ENCODE results near the gene ARHGAP5. TPM values are rescaled to one million over a fixed set of nuclear protein-coding genes. Genes with fewer than 3 reads are reported as not detected.

Gene ARHGAP5
- total RNA-seq, 2 experiments from 2014 or later = 8.1 to 20.4 TPM

GRCh38 chr14:32054536-32054935, 22.6 kb upstream of the ARHGAP5 start:
- Histone ChIP-seq H3K79me2 (ENCODE audit: insufficient read depth, low read depth, low read length) (no peaks in the 10 kb centered on the region), H2AFZ (ENCODE audit: low read length) (no peak overlapping the region), H3K36me3 (ENCODE audit: insufficient read depth, low read length) (no peaks in the 10 kb centered on the region), H3K4me1 (ENCODE audit: insufficient read depth, low read length, poor library complexity, severe bottlenecking) (peaks cover under 1% of the 10 kb centered on the region), H3K9me2 (ENCODE audit: insufficient read depth, low read length) (no peaks in the 10 kb centered on the region), H3K4me2 (ENCODE audit: low read length) (no peak overlapping the region), H3K4me3 (ENCODE audit: low read depth, low read length, poor library complexity, severe bottlenecking) (no peak overlapping the region), H3K27ac (ENCODE audit: low read depth, low read length, poor library complexity, severe bottlenecking) (no peak overlapping the region), H3K9me3 (ENCODE audit: low read length) (no peaks in the 10 kb centered on the region), H4K20me1 (ENCODE audit: insufficient read depth, low read length) (no peaks in the 10 kb centered on the region)
- ChIA-PET POLR2A (no interaction called here), CTCF (ENCODE audit: unreplicated experiment) (no interaction called here)
- TF ChIP-seq EZH2phosphoT487 (IDR thresholded peaks at IDR 0.05; ENCODE audit: borderline replicate concordance, low read depth, low read length) (no peak), CTCF (conservative IDR thresholded peaks at IDR 0.05; ENCODE audit: low read length) (no peak)
- no TSS peak for BruUV-seq (replicated peaks)
- intact Hi-C loops (cut with micrococcal nuclease; ENCODE audit: unreplicated experiment) = no loop called here
- DNase-seq (ENCODE audit: low spot score) = no peak

- Histone ChIP-seq H3K79me2 (ENCODE audit: insufficient read depth, low read depth, low read length) (no peaks in the 10 kb centered on the region), H3K9me2 (ENCODE audit: insufficient read depth, low read length) (no peaks in the 10 kb centered on the region), H4K20me1 (ENCODE audit: insufficient read depth, low read length) (no peaks in the 10 kb centered on the region), H3K4me2 (ENCODE audit: low read length) (no peak overlapping the region), H3K4me1 (ENCODE audit: insufficient read depth, low read length, poor library complexity, severe bottlenecking) (no peaks in the 10 kb centered on the region), H3K9me3 (ENCODE audit: low read length) (no peaks in the 10 kb centered on the region), H3K27ac (ENCODE audit: low read depth, low read length, poor library complexity, severe bottlenecking) (no peak overlapping the region), H2AFZ (ENCODE audit: low read length) (no peak overlapping the region), H3K36me3 (ENCODE audit: insufficient read depth, low read length) (no peaks in the 10 kb centered on the region), H3K4me3 (ENCODE audit: low read depth, low read length, poor library complexity, severe bottlenecking) (no peak overlapping the region)
- BruUV-seq (replicated peaks) = no TSS peak
- DNase-seq (ENCODE audit: low spot score) = no peak
- TF ChIP-seq CTCF (conservative IDR thresholded peaks at IDR 0.05; ENCODE audit: low read length) (no peak), EZH2phosphoT487 (IDR thresholded peaks at IDR 0.05; ENCODE audit: borderline replicate concordance, low read depth, low read length) (no peak)
- POLR2A ChIA-PET = no interaction called here
- CTCF ChIA-PET (ENCODE audit: unreplicated experiment) = no interaction called here
- intact Hi-C loops (cut with micrococcal nuclease; ENCODE audit: unreplicated experiment) = no loop called here
Measured at GRCh38 chr14:32055175-32055574, 21.9 kb upstream of the ARHGAP5 start.

- Histone ChIP-seq H4K20me1 (ENCODE audit: insufficient read depth, low read length) (no peaks in the 10 kb centered on the region), H3K4me2 (ENCODE audit: low read length) (no peak overlapping the region), H3K79me2 (ENCODE audit: insufficient read depth, low read depth, low read length) (no peaks in the 10 kb centered on the region), H3K36me3 (ENCODE audit: insufficient read depth, low read length) (no peaks in the 10 kb centered on the region), H2AFZ (ENCODE audit: low read length) (no peak overlapping the region), H3K4me1 (ENCODE audit: insufficient read depth, low read length, poor library complexity, severe bottlenecking) (no peaks in the 10 kb centered on the region), H3K4me3 (ENCODE audit: low read depth, low read length, poor library complexity, severe bottlenecking) (no peak overlapping the region), H3K9me3 (ENCODE audit: low read length) (no peaks in the 10 kb centered on the region), H3K9me2 (ENCODE audit: insufficient read depth, low read length) (no peaks in the 10 kb centered on the region), H3K27ac (ENCODE audit: low read depth, low read length, poor library complexity, severe bottlenecking) (no peak overlapping the region)
- no peak for TF ChIP-seq EZH2phosphoT487 (IDR thresholded peaks at IDR 0.05; ENCODE audit: borderline replicate concordance, low read depth, low read length)
- TF ChIP-seq CTCF (conservative IDR thresholded peaks at IDR 0.05; ENCODE audit: low read length) = no peak
- intact Hi-C loops (cut with micrococcal nuclease; ENCODE audit: unreplicated experiment) = no loop called here
- ChIA-PET POLR2A (interaction anchor here (0.7 to 1.2 kb wide), 4 partner anchors 10 to 560 kb away, joined by 3 read pairs; no protein-coding TSS in a partner anchor), CTCF (ENCODE audit: unreplicated experiment) (no interaction called here)
- DNase-seq (ENCODE audit: low spot score) = no peak
- no TSS peak for BruUV-seq (replicated peaks)
Measured at GRCh38 chr14:32059702-32060101, 17.4 kb upstream of the ARHGAP5 start.

Measured in OCI-LY7 (cell line).